Measurements from ENCODE around the gene CTSD. TPM values are rescaled to one million over a fixed set of nuclear protein-coding genes. Genes with fewer than 3 reads are reported as not detected.

Gene CTSD
- total RNA-seq, 1 experiment from 2014 or later: 1,119 TPM

Other genes starting within 250 kb of the CTSD start
- 21.4 and 23.2 TPM in 2 replicates for gene DUSP8, start 191.7 kb downstream of the CTSD start, total RNA-seq (2014; rRNA removed; shearing (Covaris generic))
- not detected in 2 replicates for gene KRTAP5-1, start 178.6 kb downstream of the CTSD start, total RNA-seq (2014; rRNA removed; shearing (Covaris generic))
- not detected in 2 replicates for gene KRTAP5-2, start 165.6 kb downstream of the CTSD start, total RNA-seq (2014; rRNA removed; shearing (Covaris generic))
- not detected in 2 replicates for gene KRTAP5-3, start 155.5 kb downstream of the CTSD start, total RNA-seq (2014; rRNA removed; shearing (Covaris generic))
- gene KRTAP5-4, start 141.8 kb downstream of the CTSD start, total RNA-seq (2014; rRNA removed; shearing (Covaris generic)): not detected in 2 replicates
- gene KRTAP5-5, start 134.2 kb downstream of the CTSD start, total RNA-seq (2014; rRNA removed; shearing (Covaris generic)): not detected in 2 replicates
- gene KRTAP5-6, start 66.7 kb downstream of the CTSD start, total RNA-seq (2014; rRNA removed; shearing (Covaris generic)): not detected in 2 replicates
- gene IFITM10, start 13.3 kb downstream of the CTSD start, total RNA-seq (2014; rRNA removed; shearing (Covaris generic)): 2.8 and 4.1 TPM in 2 replicates
- 59.9 and 63.4 TPM in 2 replicates for gene SYT8, start 71.1 kb upstream of the CTSD start, total RNA-seq (2014; rRNA removed; shearing (Covaris generic))
- 4.6 and 17.2 TPM in 2 replicates for gene TNNI2, start 75.1 kb upstream of the CTSD start, total RNA-seq (2014; rRNA removed; shearing (Covaris generic))
- gene LSP1, start 89.2 kb upstream of the CTSD start, total RNA-seq (2014; rRNA removed; shearing (Covaris generic)): 0.05 and 0.60 TPM in 2 replicates
- gene PRR33, start 128.0 kb upstream of the CTSD start, total RNA-seq (2014; rRNA removed; shearing (Covaris generic)): not detected in 2 replicates
- gene TNNT3, start 155.8 kb upstream of the CTSD start, total RNA-seq (2014; rRNA removed; shearing (Covaris generic)): 0.23 TPM in 1 of 2 replicates, not detected in the other
- 107 and 109 TPM in 2 replicates for gene MRPL23, start 183.4 kb upstream of the CTSD start, total RNA-seq (2014; rRNA removed; shearing (Covaris generic))
- 0.81 TPM in 1 of 2 replicates, not detected in the other for gene H19, start 233.9 kb upstream of the CTSD start, total RNA-seq (2014; rRNA removed; shearing (Covaris generic))

Data from HT-29 (cell line).